GM18499 (cell line): ENCODE data around the gene NEMF.
"Not testable (repeated sequence)": the region's sequence is repeated elsewhere in the genome, so short reads cannot be mapped to it uniquely, and the experiment has no call there.

Experiments used
- ATAC-seq: cut with Tn5 transposase; IDR thresholded peaks from one replicate; pipeline ENCODE4 v1.9.1; 2021; ENCODE audit warnings: moderate number of reproducible peaks; ENCODE audit not compliant: insufficient read depth, unreplicated experiment

The NEMF gene

DNA sequence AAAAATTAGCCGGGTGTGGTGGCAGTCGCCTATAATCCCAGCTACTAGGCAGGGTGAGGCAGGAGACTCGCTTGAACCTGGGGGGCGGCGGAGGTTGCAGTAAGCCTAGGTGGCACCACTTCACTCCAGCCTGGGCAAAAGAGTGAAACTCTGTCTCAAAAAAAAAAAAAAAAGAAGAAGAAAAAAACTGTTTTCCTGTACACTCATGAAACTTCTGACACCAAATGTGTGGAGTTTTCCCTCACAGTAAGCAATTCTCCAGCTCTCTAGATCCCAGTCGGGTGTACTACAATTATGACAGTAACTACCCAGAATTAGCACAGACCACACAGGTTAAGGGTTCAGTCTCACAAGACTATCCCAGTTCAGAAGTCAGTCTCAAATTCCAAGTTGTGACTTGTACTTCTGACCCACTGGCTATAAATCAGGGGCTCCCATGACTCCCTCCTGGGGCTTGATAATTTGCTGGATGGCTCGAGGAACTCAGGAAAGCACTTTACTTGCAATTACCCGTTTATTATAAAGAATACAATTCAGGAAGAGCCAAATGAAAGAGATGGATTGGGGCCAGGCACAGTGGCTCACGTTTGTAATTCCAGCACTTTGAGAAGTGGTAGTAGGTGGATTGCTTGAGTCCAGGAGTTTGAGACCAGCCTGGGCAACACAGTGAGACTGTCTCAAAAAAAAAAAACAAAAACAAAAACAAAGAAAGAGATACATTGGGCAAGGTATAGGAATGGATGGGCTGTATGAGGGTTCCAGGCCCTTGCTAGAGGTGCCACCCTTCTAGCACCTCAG, 27.9 kb upstream of the NEMF start:
- no peak for ATAC-seq

DNA sequence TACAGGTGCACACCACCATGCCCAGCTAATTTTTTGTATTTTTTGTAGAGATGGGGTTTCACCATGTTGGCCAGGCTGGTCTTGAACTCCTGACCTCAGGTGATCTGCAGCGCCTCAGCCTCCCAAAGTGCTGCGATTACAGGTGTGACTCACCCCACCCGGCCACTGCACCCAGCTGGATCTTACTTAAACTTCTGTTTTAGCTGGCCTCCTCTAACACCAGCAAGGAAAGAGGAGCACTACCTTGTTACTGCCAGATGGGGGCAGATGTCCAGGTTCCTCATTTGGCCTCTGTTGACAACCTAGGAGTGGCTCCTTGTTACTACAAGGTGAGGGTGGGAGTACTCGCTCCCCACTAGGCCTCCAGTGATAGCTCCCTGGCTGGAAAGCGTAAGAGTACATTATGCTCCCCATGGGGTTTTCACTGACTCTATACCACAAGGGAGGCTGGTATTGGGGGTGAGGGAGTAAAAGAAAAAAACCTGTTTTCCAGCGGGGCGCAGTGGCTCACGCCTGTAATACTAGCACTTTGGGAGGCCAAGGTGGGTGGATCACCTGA, 27.1 kb upstream of the NEMF start:
- peak; percentile 46 for ATAC-seq

DNA sequence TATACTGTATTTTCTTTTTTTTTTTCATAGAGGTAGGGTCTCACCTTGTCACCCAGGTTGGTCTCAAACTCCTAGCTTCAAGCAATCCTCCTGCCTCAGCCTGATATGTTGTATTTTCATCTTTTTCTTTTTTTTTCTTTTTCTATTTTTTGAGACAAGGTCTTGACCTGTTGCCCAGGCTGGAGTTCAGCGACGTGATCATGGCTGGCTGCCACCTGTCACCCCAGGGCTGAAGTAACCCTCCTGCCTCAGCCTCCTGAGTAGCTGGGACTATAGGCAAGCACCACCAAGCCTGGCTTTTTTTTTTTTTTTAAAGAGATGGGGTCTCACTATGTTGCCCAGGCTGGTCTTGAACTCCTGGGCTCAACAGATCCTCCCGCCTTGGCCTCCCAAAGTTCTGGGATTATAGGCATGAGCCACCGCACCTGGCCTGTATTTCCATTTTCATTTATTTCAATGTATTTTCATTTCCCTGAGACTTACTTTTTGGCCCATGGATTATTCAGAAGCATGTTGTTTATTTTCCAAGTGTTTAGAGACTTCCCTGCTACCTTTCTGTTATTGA, 24.1 kb upstream of the NEMF start:
- ATAC-seq = no peak

DNA sequence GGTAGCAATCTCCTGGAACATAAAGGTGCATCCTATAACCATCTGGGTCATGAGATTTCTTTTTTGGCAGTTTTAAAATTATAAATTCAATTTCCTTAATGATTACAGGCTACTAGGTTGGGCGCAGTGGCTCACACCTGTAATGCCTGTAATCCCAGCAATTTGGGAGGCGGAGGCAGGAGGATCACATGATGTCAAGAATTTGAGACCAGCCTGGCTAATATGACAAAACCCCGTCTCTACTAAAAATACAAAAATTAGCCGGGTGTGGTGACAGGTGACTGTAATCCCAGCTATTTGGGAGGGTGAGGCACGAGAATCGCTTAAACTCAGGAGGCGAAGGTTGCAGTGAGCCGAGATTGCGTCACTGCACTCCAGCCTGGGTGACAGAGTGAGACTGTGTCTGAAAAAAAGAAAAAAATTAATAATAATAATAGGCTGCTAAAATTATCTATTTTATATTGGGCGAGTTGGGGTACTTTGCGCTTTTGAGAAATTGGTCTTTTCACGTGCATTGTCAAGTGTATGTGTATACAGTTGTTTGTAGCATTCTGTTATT, 23.1 kb upstream of the NEMF start:
- ATAC-seq = no peak

DNA sequence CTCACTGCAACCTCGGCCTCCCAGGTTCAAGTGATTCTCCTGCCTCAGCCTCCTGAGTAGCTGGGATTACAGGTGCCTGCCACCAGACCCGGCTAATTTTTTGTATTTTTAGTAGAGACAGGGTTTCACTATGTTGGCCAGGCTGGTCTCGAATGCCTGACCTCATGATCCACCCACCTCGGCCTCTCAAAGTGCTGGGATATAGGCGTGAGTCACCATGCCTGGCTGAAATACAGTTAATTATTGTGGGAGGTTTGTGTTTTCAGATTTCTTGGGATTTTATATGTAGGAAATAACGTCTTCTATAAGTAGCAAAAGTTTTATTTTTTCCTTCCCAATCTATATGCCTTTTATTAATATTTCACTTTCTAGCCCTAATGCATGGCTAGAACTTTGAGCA, 21.0 kb upstream of the NEMF start:
- not testable (repeated sequence) for ATAC-seq

DNA sequence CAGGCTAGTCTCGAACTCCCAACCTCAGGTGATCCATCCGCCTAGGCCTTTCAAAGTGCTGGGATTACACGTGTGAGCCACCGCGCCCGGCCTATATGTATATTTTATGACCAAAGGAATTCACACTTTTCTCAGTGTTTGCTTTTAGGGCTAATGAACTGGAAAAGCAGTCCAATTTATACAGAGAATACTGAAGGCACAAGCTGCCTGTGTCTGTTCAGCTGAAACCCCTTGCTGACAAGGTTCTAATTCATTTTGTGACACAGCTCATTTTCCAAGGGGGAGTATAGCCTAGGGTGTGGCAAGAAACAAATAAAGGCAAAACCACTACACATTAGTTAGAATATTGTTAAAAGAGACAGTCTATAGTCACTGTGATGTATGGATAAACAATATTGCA, 18.3 kb upstream of the NEMF start:
- ATAC-seq = no peak

DNA sequence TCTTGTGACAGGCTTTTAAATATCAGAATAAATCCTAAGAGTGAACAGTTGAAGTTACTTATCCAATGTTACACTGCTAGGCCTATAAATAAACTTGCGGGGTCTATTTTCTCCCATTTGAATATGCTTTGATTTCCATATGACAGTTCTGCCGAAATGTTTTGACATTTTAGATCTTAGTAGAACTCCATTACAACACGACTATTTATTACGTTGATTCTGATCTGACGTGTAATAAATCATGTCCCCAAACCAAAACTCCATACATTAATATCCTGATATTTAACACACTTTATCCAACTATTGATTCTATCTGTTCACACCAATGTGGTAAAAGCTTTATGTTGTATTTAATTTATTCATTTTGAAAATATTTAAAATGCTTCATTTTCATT, 16.1 kb upstream of the NEMF start:
- no peak for ATAC-seq

DNA sequence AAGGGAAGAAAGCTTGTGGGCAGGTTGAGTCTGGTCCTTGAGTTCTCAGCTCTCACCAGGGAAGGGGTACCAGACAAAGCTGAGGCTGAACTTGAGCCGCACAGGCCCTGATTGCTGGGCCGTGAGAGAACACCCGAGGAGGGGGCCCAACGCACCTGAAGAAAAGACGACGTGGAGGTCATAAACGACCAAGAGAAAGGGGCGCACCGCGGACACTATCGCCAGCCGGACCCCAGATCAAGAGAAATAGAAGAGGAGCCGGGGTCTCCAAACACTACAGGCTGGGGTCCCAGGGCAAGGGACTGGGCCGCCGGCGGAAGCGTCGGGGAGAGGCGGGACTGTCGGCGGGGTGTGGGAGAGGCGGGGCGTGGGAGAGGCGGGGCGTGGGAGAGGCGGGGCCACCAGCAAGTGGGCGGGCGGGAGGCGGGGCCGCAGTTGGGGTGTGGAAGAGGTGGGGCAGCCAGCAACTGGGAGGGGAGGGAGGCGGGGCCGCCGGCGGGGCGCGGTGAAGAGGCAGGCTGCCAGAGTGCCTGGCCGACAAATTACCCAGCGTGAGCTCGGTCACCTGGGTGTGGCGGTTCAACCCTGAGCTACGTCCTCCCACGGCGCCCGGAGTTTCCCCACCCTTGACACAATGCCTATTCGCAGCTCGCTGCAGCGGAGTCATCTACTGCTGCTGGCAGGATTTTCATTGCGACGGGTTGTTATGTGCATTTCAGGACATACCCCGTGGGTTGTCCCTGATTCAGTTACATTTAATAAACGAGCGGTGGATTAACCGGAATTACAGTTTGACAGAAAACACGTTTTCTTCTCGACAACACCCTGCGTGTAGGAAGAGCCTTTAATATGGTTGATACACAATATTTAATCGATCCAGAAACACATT, 15.5 kb upstream of the NEMF start:
- ATAC-seq = peak; percentile 67

DNA sequence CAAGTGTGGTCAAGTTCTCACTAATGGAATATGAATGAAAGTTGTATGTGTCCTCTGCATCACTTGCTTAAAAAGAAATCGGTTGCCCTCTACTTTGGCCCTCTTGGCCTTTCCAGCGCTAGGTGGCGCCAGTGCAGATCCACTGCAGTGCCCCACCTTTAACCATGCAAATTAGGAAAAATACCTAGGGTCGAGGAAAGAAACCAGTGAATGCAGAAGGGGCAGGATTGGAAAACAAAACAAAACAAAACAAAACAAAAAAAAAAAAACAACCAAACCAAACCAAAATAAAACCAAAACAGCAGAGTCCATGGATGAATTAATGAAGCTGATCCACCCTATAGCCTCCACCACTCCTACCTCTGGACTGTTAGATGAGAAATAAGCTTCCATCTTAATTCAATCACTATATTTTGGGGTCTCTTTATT, 12.9 kb upstream of the NEMF start:
- ATAC-seq = no peak

DNA sequence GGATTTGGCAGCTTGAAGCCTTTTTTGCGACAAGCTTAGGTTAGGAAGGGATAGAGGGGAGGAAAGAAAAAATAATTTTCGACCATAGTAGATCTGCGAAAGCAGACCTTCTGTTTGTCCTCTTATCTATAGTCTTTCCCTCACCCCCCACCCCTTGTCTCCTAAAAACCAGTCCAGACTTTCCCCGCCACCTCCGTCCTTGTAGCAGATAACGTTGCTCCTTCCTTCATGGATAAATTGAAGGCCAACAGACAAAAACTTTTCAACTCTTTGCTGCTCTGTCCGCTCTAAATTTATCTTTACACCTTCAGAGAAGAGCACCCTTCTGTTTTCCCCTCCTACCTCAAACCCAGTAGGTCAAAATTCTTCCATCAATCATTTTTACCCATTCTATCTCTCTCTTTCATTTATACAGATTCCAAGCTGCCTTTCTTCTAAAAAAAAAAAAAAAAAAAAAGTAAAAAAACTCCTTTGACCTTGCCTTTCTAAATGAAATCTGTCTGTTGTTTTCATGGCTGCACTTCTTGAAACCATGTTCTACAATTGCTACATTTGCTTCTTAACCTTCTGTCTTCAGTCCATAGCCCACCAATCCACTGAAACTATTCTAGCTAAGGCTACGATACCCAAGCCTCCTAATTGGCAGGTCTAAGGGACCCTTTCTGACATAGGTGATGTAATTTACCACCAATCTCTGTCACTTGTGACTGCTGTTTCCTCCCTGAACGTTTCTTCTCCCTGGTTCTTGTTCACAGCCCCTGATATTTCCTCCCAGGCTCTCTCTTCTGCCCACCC, 11.1 kb upstream of the NEMF start:
- ATAC-seq = no peak

DNA sequence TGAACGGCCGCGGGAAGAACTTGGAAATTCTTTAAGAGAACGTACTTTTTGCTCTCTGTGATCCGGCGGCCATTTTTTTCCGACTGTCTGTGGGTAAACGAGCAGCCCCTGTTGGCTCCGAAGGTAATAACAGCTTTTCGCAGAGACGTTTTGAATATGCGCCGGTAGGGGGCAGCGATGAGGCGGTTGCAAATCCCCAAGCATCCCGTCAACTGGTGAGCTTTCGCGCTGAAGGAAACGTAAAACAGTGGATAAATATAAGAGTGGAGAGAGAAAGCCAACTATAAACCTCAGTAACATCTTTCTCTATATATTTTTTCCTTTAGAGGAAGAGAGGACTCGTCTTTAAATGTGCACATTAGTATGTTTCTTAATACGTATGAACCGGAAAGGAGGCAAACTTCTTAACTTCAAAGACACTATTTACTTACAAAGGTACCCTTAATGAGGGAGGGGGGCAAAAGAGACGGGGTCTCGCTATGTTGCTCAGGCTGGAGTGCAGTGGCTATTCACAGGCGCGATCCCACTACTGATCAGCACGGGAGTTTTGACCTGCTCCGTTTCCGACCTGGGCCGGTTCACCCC, 9.6 kb upstream of the NEMF start:
- no peak for ATAC-seq

DNA sequence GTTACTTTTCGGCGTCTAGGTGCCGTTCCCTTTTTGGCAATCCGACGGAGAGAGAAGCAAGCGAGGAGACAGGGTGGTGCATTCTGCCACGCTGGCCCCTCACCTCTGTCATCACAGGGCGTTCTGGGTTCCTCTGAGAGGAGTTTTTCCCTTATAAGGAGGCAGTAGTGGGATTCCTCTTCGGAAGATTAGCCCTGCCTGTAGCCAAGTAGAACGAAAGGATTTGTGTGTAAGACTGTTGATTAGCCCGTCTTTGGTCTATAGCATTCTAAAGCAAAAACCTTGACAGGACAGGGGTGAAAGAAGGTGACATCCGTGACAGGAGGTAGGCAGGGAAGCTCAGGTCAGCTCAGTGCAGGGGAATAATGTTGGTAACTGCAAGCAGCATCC, 9.1 kb upstream of the NEMF start:
- no peak for ATAC-seq

DNA sequence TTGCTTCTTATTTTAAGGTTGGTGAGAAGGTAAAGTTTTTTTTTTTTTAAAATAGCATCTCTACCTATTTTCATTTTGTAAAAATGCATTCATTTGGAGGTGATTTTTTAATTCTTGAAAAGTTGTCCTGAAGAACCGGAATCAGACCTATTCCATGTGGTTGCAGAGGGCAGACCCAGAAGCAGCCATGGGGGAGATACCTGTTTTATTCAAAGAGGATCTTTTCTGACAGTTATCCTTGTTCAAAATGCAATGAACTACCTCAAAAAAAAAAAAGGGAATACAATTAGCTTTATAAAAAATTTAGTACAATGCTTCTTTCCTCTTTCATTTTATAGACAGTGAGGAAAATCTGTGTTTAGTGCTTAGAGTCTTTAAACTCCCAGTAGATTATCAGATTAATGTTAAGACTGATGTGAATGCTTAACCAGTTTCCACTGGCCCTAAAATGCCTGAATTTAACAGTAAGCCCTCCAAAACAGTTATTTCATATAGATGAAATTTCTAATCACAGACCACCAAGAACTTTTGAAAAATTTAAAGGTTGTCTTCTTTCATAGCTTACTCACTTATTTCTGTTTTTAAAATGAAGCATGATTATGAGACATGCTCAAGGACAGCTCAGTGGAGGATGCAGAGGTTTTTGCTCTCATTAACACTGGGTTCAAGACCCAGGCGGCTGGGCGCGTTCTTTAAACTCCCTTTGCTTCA, 8.6 kb upstream of the NEMF start:
- ATAC-seq = no peak

DNA sequence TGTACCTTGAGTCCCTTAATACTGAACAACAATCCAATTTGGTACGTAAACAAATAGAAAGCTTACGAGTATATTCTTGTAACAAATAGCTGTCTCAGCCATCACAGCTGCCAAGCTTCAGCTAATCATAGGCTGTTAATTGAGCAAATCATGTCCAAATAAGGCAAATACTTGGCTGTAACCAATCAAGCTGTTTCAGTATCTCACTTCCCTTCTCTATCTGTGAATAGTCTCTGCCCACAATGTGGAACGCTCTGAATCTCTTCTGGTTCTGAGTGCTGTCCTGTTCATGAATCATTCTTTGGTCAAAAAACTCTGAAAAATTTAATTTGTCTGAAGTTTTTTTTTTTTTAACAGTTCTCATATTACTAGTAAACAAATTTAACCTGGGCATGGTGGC, 5.8 kb upstream of the NEMF start:
- ATAC-seq = no peak

DNA sequence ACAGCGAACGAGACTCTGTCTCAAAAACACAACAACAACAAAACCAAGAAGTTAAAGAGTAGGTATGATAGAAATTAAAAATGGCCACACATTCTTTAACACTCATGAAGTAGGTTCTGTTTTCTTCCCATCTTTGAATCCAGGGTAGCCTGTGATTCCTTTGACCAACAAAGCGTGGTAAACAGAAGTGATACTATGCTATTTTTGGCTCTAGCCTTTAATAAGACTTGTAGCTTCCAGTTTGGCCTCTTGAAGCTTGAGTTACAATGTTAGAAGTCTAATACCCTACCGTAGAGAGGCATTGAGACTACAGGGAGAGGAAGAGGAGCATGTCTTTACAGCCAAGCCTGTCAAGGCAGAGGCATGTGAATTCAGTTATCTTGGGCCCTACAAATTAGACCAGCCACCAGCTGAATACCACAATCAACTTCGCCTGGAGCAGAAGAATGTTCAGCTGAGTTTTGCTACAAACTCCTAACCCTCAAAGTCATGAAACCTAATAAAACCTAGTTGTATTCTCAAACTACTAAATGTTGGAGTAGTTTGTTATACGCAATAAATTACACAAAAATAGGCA, 4.9 kb upstream of the NEMF start:
- no peak for ATAC-seq

DNA sequence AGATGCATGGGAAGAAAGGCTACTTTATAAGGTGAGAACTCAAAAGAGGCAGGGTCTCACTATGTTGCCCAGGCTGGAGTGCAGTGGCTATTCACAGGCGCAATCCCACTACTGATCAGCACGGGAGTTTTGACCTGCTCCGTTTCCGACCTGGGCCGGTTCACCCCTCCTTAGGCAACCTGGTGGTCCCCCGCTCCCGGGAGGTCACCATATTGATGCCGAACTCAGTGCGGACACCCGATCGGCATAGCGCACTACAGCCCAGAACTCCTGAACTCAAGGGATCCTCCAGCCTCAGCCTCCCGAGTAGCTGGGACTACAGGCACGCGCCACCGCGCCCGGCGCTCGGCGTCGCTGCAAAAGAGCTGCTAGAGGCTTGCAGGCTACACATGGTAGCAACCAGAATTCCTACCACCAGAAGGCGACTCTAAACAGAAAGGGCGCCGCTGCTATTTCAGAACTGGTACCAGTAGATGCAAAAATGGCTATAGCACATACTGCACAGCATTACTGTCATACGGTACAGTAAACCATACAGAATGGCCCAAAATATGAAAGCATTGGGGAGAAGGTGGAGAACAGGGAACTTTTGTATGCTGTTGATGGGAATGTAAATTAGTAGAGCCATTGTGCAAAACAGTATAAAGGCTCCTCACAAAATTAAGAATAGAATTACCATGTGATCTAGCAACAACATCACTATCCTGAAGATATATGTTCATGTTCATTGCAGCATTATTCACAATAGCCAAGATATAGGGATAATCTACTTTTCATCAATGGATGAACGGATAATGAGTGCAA, 1.2 kb upstream of the NEMF start:
- ATAC-seq = no peak

DNA sequence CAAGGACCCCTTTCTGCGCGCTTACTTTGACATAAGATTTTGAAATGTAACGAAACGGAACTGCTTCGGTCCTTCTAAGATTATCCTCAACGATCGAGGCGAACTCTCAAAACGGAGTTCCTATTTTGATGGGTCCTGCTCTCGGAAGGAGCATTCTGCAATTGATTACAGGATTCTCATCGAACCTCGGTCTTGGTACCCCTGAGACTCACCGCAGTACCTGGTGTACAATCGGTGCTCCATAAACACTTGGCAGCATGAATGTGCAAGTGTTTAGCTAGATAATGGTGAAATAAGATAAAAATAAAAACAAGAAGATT, 530 bp upstream of the NEMF start:
- ATAC-seq = no peak

DNA sequence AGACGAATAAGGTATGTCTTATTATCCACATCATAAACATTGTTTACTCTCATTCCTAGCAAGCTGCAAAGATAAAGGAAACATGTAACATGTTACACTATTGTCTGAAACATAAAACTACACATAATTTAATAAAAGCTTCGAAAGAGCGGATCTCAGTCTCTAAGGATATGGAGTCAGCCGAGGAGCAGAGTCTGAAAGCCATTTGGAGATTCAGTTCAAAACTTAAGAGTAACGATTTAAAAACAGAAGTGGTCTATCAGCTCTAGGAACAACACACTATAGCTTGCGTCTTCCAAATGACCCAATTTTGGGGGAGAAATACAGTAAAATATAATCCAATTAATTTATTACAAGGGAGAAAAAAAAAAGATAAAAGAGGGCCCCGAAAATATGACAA, 775 bp downstream of the NEMF start:
- no peak for ATAC-seq
